ENCODE results near the gene OPN3.

- TF ChIP-seq EP300 (IDR thresholded peaks at IDR 0.05) (no peak), CTCF (IDR thresholded peaks at IDR 0.05) (no peak), POLR2A (IDR thresholded peaks at IDR 0.05; ENCODE audit: low read depth) (no peak), POLR2AphosphoS5 (IDR thresholded peaks at IDR 0.05) (no peak)
These were observed 8.0 kb upstream of the OPN3 start for GRCh38 chr1:241648159-241648558.
